ENCODE results near the gene PRPS1L1.

DNA sequence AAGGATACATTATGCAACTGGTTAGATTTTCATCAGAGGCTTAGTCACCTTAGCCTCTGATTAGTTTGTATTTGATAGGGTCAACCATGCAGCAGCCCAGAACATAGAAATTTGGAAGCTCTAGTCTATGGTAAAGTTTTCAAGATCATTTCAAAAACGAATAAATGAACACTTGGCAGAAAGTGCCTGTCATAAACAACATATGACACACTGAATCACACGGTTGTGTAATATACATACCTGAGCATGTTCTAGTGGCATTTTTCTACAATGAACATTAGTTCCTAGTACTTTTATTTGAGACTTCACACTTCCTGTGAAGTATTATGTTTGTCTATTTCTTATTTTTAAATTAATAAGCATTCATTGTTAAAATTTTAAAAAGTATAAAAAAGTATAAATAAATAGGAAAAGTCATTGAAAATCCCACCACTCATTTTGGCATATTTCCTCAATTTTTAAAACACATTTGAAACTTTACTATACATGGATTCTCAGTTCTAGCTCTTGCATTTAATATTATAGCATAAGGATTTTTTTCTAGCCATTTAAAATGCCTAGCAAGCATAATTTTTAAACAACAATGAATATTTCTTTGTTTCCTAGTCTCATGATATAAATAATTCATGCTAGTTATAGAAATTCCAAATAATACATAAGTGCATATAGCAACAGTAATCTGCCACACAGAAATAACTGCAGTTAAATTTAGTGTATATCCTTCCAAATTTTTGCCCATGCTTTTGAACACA lies 25.7 kb upstream of the PRPS1L1 start:
- TF ChIP-seq, protein P1, sequence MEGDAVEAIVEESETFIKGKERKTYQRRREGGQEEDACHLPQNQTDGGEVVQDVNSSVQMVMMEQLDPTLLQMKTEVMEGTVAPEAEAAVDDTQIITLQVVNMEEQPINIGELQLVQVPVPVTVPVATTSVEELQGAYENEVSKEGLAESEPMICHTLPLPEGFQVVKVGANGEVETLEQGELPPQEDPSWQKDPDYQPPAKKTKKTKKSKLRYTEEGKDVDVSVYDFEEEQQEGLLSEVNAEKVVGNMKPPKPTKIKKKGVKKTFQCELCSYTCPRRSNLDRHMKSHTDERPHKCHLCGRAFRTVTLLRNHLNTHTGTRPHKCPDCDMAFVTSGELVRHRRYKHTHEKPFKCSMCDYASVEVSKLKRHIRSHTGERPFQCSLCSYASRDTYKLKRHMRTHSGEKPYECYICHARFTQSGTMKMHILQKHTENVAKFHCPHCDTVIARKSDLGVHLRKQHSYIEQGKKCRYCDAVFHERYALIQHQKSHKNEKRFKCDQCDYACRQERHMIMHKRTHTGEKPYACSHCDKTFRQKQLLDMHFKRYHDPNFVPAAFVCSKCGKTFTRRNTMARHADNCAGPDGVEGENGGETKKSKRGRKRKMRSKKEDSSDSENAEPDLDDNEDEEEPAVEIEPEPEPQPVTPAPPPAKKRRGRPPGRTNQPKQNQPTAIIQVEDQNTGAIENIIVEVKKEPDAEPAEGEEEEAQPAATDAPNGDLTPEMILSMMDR (conservative IDR thresholded peaks at IDR 0.05), result no peak
- TF ChIP-seq ZFX (IDR thresholded peaks at IDR 0.05), result no peak
